CD4-positive, alpha-beta T cell treated with Interferon alpha-2 for 1 hour (primary cell): Measurements from ENCODE around the gene CAMSAP1.
"Not testable (repeated sequence)": the region's sequence is repeated elsewhere in the genome, so short reads cannot be mapped to it uniquely, and the experiment has no call there.

Experiments
- DNase-seq, 2 donors: peaks; one replicate each; pipeline ENCODE4 v3.0.0-alpha.2; 2020 to 2022

Gene CAMSAP1

DNA sequence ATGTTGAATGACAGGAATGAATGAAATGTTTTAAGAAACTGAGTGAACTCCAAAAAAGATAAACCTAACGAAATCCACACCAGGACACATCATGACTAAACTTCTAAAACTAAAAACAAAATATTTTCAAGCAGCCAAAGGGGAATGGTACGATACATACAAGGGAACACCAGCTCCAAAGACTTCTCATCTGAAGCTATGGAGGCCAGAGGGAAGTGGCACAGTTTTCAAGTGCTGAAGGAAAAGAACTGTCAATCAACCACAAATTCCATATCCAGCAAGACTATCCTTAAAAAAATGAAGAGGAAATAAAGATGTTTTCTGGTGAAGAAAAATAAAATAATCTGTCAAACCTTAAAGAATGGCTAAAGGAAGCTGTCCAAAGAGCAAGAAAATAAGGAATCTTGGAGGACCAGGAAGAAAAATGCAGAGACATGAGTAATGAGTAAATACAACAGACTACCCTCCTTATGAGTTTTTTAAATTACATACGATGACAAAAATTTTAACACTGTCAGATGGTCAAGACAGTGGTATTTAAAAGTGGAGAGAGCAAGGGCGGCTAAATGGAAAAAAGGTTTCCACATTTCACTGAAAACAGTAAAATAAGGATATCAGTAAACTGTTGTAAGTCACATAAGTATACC, 12.0 kb downstream of the CAMSAP1 start:
- no peak for DNase-seq

DNA sequence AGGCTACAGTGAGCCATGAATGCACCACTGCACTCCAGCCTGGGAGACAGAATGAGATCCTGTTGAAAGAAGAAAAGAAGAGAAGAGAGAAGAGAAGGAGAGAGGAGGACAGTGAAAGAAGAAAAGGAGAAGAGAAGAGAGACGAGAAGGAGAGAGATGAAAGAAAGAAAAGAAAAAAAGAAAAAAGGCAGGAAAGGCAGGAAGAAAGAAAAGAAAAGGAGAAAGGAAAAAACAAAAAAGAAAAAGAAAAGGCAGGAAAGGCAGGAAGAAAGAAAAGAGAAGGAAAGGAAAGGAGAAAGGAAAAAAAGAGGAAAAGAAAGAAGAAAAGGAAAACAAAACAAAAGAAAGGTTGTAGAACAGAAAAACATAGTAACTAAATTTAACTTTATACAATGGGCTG, 14.2 kb downstream of the CAMSAP1 start:
- no peak for DNase-seq

DNA sequence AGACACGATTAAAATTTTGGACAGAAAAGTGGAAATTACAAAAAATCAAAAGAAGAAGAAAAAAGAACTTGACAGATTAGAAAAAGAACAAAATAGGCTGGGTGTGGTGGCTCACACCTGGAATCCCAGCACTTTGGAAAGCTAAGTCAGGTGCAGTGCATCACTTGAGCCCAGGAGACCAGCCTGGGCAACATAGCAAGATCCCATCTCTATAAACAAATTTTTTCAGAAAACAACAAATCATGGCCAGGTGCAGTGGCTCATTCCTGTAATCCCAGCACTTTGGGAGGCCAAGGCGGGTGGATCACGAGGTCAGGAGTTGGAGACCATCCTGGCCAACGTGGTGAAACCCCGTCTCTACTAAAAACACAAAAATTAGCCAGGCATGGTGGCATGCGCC, 15.0 kb downstream of the CAMSAP1 start:
- DNase-seq = not testable (repeated sequence)

- no peak for DNase-seq
Observed at GRCh38 chr9:135891027-135891631, 16.2 kb downstream of the CAMSAP1 start.

GRCh38 chr9:135890190-135891026, 16.9 kb downstream of the CAMSAP1 start:
- no peak for DNase-seq

GRCh38 chr9:135889564-135890189, 17.7 kb downstream of the CAMSAP1 start:
- DNase-seq = no peak

DNA sequence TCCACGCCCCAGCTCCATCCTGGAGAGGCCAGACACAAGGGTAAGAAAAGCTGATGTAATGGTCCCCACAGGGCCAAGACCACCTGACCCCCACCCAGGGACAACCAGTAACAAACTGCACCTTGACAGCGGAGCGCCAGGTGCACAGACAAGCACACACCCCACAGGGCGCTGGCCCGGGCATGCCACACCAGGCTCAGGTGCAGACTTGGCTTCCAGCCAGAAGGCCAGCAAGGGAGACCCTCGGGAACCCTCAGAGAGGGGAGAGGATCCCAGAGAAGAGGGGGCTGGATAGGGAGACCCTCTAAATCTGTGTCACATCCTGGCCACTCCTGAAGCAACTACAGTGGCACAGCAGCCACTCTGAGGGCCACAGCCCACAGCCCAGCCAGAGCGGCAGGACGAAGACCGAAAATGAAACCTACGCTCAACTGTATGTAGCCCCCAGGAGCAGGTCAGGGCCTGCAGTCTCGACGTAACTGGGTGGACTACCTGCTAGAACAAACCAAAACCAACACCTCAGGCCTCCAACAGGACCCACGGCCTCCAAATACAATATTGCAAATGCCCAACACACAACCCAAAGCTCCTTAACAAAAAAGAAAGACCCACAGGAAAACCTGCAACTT, 18.5 kb downstream of the CAMSAP1 start:
- no peak for DNase-seq

DNA sequence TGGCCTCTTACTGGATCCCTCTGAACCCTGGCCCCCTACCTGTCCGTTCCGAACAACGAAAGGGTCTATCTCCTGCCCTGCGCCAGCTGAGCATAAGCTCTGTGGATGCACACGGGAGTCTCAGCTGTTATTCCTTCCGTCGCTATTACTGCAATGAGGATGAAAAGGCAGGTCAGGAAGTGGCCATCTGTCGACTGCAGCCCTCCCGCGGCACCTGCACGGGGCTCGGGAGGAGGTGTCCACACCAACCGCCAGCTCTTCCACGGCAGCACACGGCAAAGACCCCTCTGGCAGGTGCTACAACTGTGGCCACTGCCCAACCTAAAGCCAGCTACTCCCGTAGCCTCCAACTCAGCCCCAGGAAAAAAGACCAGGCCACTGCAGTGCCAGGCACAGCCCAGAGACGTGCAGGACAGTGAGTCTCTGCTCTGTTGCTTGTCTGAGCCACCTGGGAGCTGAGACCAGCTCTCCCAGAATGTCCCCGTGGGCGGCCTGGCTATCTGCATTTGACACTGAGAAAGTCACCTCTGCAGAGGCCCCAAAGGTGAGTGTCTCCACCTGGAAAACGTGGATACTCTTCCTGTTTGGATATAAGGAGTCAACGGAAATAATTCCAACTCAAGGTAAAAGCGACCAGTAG, 19.1 kb downstream of the CAMSAP1 start:
- no peak for DNase-seq

GRCh38 chr9:135887585-135888050, 19.7 kb downstream of the CAMSAP1 start:
- DNase-seq = peak; percentile 52 to 62

- DNase-seq = no peak
Observed at GRCh38 chr9:135887021-135887507, 20.3 kb downstream of the CAMSAP1 start.

DNA sequence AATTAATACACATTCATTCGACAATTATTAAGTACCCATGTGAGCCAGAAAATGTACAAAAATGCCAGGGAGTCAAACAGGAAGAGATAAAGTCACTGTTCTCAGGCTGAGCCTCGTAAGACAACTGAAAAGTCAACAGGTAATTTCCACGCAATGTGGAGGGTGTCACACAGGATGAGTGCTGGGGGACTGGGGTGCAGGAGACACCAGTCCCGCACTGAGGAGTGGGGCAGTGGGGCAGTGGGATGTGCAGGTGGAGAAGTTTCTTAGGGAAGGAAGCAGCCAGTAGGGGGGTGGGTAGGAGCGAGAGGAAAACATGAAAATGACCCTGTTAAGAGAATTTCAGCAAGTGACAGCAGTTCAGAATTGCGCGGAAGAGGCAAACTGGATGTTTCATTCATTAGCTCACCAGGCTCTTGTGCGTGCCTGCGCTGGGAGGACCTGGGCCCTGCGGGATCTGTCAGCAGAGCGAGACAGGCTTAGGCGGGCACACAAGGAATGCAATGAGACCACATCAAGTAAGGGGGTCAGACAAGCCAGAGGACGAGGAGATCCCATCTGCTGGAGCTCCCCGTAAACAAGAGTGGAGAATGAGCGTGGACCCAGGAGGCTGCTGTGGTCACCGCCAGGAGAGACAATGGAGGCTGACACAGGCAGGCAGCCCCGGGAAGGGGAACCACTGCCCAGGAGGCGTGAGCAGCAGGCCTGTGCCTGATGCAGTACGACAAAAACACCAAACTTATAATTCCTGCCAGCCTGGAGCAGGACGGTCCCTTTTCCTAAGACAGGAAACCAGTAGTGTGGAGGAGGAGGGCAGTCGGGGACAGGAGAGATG, 21.0 kb downstream of the CAMSAP1 start:
- DNase-seq = no peak

DNA sequence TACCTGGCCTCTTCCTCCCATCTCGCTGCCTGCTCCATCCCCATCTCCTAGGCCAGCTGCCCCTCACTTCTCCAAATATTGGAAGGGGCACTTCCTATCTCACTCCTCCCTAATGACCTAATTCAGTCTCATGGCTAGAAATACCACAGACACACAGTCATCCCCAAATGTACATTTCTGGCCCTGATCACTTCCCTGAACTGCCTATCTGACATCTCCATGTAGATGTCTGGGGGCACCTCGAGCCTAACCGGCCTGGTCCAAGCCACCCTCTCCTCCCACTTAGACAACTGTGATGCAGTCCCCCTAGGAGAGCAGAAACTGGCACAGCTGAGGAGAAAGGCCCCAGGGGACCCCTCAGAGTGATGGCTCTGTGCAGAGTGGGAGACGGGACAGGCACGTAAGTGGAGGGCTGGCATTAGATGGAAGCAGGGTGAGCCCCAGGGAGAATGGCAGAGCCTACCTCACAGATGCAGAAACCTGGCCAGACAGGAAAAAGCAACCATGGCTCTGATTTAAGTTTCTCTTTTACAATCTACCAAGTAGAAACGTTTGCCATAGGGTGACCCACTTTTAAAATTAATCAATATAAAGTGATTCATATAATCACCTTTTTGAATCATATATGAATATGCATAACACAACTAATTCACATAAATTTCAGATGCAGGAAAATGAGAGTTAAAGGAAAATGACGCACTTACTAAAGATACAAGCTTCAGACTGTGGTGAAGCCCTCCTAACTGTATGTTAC, 22.1 kb downstream of the CAMSAP1 start:
- DNase-seq = no peak

DNA sequence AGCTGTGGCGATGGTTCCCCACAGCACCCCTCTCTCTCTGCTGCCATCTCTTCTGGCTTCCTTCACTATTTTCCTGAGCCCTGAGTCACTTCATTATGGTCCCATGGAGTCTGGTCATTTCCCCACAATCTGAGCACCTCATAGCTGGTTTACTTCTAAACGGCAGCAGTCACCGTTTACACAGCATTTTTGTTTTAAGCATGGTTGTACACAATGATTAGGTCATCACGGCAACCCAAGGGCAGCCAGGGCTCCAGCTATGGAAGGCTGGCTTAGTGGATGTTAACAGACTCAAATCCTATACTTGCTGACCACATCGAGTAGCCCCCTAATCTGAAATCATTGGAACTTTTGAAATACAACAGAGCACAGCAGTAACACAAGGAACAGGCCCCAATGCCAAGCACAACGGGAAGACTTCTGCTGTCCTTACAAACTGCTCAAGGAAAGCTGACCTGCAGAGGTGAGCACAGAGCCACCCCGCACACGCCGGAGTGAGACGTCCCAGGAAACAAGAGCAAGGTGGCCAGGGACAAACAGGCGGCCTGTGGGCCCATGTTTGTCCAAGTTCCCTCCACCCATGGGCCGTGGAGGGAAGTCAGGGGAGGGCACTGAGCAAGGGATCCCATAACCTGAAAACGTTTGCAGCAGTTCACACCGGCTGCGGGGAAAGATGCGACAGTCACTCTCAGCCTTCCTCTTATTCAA, 22.9 kb downstream of the CAMSAP1 start:
- no peak for DNase-seq

GRCh38 chr9:135883410-135884089, 23.8 kb downstream of the CAMSAP1 start:
- peak in 1 of 2 donors; percentile 19 for DNase-seq

GRCh38 chr9:135882011-135882410, 25.3 kb downstream of the CAMSAP1 start:
- no peak for DNase-seq

DNA sequence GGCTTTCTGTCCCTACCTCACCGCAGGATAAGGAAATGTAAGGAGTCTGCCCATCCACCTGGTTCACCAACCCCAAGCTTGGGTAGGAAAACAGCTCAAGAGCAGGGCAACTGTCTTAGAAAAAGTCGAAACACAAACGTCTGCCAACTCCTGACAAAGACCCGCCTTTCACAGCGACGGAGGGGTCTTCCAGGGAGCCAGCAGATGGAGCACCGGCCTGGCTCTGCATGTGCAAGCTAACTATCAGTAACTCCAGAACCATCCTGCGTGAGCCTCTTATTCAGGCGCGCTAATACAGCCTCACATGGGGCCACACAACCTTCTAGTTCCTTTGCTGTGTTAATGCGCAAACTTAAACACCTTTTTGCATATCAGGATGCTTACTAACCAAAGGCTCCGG, 26.9 kb downstream of the CAMSAP1 start:
- DNase-seq = no peak

GRCh38 chr9:135879619-135880018, 27.7 kb downstream of the CAMSAP1 start:
- DNase-seq = no peak

DNA sequence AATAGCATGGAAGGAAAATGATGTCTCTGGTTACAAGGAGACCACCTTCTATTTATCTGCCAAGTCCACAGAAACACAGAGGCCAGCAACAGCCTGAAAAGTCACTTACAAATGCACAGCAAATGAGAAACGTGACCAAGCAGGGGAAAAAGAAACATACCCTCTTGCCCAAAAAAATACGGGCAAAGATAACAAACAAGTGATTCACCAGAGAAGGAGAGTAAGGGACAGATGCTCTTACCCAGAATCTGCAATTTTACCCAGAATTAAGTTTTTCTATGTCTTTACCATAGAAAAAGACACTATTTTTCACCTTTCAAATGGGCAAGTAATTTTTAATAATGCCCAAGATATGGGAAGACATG, 28.1 kb downstream of the CAMSAP1 start:
- no peak for DNase-seq

- DNase-seq = no peak
Observed at GRCh38 chr9:135878528-135879236, 28.7 kb downstream of the CAMSAP1 start.
